GM21381 (cell line): Measurements from ENCODE around the gene SAC3D1.
A peak's percentile ranks its signal among the peaks of the same experiment; 100 is the strongest.

Experiments
- ATAC-seq: cut with Tn5 transposase; IDR thresholded peaks from one replicate; pipeline ENCODE4 v1.9.1; 2021; ENCODE audit warnings: mild to moderate bottlenecking, moderate library complexity; ENCODE audit not compliant: unreplicated experiment

SAC3D1 gene

DNA sequence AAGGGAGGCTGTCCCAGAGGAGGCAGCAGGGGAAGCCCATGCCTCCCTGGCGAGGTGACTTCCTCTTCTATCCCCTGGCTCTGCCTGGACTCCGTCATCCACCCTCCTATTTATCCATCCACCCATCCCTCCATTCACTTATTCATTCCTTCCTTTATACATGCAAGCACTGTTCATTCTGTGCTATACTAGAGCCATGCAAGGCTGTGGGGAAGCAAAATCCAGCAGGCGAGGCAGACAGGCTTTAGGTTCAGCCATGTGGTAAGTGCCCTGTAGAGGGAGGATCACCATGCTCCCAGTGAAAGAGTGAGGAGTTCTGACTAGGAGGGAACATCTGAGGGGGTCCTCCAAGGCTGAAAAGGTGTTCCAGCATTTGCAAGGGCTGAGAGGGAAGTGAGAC, 18.5 kb downstream of the SAC3D1 start:
- no peak for ATAC-seq

GRCh38 chr11:65059959-65060824, 19.2 kb downstream of the SAC3D1 start:
- no peak for ATAC-seq

DNA sequence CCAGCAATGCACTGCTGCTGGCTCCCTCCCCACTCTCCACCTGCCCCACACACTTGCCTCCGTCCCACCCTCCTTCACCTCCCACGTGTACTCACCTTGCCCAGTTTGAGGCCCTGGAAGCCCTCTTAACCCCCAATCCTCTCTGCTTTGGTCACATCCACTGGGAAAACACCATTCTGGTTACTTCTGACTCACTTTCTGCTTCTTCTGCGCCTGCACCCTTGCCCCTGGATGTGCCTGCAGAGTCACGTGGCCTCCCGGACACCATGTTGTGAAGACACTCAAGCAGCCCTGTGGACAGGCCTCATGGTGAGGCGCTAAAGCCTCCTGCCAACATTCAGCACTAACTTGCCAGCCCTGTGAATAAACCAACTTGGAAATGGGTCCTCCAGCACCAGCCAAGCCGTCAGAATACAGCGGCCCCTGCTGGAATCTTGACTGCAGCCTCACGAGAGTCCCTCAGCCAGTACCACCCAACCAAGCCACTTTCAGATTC, 20.0 kb downstream of the SAC3D1 start:
- ATAC-seq = no peak

GRCh38 chr11:65063532-65063931, 22.5 kb downstream of the SAC3D1 start:
- ATAC-seq = no peak

DNA sequence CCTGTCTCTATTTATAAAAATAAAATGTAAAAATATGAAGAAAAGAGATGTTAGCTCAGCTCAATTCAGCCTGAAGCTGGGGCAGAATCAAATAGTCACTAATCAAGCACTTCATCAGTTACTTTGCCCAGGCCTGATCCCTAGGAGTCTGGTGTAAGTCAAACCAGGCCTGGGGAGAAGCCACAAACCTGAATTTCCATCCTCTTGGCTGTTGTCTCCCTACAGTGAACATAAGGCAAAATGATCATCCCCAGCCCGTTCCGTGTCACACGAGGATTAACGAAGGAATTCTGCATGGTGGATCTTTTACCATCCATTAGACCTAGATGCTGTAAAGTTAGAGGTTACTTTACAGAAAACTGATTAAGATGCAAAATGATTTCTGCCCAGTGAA, 23.8 kb downstream of the SAC3D1 start:
- ATAC-seq = no peak

DNA sequence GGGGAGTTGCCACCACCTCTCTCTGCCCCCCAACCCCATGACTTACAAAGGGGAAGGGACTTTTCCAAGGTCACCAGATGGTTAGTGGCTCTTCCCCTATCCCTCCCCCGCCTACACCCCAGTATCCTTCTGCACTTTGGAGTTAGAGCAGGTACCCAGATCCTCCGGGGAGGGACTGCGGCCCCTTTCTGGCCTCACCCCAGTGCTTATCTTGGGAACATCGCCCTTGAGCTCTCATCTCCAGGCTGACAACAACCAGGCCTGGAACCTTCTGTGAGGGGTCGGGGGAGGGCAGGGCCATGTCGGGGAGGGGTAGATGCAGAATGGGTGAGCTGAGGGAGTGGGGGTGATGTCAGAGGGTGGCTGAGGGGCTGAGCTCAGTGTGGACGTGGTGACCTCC, 24.8 kb downstream of the SAC3D1 start:
- no peak for ATAC-seq

GRCh38 chr11:65066315-65066714, 25.3 kb downstream of the SAC3D1 start:
- ATAC-seq = no peak

GRCh38 chr11:65066805-65067291, 25.8 kb downstream of the SAC3D1 start:
- no peak for ATAC-seq

DNA sequence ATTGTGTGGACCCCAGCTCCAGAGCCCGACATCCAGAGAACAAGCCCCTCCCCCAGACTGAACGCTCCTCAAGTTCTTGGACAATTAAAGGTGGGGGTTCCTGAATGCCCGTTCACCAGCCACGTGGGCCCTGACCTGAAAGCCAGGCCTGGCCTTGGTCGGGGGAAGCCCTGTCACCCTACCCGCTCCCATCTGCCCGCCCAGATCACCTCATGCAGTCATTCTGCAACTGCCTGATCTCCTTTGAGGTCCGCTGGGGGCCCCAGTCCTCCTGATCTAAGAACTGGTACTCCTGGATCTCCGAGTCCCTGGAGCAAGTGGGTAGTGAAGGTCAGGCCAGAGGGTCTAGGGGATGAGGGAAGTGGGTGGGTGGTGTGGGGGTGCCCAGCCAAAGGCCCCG, 26.4 kb downstream of the SAC3D1 start:
- ATAC-seq = no peak

DNA sequence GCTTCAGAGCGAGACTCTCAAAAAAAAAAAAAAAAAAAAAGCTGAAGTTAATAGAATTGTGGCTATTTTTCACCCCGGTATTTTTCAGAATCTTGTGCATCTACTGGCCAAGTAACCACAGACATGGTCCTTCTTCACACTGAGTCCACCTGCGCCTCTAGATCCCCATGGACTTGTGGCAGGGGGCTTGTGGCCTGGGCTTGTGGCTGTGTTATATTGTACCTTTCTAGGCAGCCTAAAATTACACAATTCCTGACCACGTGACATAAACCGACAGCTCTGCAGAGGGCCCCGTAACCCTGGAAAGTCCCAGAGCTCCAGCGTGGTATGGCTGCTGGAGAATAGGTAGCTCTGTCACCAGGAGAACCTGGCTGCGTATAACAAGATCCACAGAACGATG, 28.2 kb downstream of the SAC3D1 start:
- no peak for ATAC-seq

DNA sequence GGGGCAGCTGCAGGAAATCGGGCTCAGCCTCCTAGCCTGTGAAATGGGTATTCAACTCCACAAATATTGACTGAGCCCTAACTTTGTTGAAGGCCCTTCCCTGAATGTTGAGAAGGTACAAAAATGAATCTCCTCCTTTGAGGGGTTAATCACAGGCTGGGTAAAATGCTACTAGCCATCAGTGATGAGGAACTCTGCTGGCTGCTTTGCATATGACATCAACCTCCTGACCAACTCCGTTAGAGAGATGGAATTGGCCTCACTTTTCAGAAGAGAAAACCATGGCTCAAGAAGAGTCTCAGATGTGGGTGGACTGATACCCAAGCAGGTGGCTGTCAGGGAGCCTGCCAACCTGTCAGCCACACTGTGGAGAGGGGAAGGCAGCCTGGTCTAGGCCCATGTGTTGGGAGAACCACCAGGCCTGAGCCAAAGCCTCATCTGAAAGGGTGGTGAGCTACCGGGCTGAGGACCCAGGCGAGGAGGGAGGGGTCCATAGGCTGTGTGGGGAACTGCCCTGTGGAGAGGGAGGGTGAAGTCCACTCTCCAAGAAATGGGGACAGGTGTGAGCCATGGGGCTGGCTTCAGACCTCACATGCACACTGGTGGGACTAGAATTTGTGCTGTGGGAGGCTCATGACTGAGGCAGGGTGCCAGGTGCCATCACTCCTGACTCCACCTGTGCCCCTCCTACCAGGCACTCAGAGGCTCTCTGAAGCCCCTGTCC, 31.1 kb downstream of the SAC3D1 start:
- ATAC-seq = no peak

DNA sequence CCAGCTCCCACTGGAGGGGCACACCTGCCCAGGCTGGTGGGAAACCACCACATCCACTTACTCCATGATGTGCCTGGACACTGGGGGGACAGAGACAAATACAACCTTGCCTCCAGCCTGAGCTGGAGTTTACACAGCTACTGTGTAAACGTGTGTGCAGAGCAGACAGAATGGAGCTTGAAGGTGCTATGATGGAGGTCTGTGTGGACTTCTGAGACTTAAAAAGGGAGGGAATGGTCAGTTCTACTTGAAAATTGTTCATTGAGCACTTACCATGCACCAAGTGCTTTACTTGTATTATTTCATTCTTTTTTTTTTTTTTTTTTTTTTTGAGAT, 31.6 kb downstream of the SAC3D1 start:
- ATAC-seq = no peak

DNA sequence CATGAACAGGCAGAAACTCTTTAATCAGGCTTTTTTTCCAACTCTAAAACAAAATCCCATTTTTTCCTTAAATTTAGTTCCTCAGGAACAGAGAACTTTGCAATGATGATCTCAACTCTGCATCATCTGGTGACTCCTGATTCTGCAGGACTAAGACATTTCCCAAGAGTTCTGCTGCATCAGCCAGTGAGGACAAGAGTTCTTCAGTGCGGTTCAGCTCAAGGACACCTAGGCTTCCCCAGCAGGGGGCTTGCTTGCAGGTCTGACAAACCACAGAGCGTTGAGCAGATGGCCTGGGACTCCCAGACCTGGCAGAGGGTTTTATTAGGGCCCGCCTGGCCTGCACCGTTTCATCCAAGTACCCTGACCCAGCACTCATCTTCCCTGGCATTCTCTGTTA, 36.4 kb downstream of the SAC3D1 start:
- no peak for ATAC-seq

GRCh38 chr11:65078151-65078550, 37.1 kb downstream of the SAC3D1 start:
- ATAC-seq = no peak

- ATAC-seq = no peak
Measured at GRCh38 chr11:65078786-65079342, 37.9 kb downstream of the SAC3D1 start.

GRCh38 chr11:65083134-65083833, 42.3 kb downstream of the SAC3D1 start:
- peak; percentile 11 for ATAC-seq

DNA sequence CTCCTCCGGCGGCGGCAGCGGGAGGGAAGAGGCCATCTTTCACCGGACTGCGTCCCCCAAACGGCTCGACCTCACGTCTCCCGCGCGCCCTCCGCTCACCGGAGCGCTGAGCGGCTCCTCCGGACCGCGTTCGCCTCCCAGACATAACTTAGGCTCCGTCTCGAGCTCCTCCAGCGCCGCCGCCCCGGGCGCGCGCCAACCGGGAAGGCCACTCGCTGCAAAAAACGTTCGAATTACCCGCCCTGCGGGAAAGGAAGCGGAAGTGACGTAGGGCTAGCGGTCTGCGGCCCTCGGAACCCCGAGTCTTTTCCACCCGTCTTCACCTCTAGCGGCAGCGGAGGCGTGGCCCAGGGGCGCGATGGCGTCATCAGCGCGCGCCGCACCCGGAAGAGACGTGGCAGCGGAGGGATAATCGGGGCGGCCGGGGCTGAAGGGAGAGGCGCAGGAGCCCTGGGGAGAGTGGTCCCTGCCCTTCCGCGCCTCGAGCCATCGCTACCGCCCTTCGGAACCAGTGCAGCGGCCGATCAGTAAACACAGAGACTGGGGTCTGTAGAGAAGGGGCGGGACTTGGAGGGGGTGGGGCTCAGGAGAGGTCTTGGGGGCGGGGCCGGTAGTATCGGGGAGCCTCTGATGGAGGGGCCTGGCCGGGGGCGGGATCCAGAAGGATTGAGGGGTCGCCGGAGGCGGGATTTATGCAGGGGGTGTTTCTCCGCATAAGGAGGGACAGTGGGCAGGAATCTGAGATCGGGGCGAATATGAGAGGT, 43.0 kb downstream of the SAC3D1 start, which contains the start of the genes CDCA5 and ZFPL1:
CDCA5 (minus strand) TSS at position 207 of the 764 bp plus-strand sequence; CDS start at position 145, 62 bp downstream.
ZFPL1 (plus strand) TSS at position 389 of the 764 bp plus-strand sequence. CDS start 477 bp downstream, outside the sequence.
- peak; percentile 77 for ATAC-seq

DNA sequence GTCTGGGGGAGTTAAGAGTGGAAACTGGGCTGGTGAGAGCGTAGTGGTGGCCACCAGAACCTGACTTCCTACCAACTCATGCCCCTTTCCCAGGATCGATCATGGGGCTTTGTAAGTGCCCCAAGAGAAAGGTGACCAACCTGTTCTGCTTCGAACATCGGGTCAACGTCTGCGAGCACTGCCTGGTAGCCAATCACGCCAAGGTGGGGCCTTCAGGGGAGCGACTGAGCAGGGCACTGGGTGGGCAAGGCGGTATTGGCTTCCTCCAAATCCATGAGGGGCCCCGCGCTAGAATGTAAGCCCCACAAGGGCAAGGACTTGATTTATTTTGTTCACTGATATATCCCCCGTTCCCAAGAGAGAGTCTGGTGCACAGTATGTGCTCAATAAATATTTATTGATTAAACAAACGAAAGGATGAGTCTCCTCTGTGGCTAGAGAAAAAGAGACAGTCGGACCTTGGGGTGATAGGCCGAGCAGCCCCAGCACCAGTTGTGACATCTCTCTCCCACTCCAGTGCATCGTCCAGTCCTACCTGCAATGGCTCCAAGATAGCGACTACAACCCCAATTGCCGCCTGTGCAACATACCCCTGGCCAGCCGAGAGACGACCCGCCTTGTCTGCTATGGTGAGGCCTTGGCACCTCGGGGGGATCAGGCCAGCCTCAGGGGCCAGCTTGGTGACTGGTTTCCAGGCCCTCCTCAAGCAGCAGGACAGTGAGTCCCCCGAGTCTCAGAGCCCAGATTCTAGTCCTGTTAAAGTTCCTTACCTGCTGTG, 43.8 kb downstream of the SAC3D1 start:
- peak; percentile 2 for ATAC-seq

DNA sequence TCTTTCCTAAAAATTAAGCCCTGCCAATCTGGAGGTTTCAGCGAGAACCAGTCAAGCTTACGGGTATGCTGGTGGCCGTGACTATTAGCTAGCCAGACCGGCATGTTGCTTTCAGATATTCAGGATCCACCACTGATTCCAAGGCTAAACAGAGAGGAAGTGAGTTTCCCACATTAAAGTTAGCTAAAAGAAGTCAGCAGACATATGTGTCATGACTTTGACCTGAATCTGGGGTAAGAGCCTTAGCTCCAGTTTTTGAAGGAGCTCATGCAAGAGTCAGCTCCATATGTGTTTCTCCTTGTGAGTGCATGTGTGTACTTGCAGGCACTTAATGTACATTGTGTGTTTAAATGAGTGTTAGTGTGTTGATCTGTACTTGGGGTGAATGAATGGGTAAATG, 44.4 kb downstream of the SAC3D1 start:
- ATAC-seq = no peak
